Activated B cell treated with CpG ODN at 0.5 μM for 24 hours (primary cell): Measurements from ENCODE around the gene PTCSC3. TPM values are rescaled to one million over a fixed set of nuclear protein-coding genes. Genes with fewer than 3 reads are reported as not detected.

Experiments
- ATAC-seq: fragments of 200-7000 bp; cut with Tn5 transposase; one replicate; pipeline ENCODE4 v1.10.0; 2021; ENCODE audit warnings: low read depth, mild to moderate bottlenecking, moderate library complexity
- CTCF ChIA-PET: fragments of 350-600 bp; sonication (Branson Sonifier 250); formaldehyde crosslinking; loops from one replicate; lab custom pipeline; 2021; ENCODE audit warnings: antibody characterized with exemption; lab: Charles Lee
- POLR2A ChIA-PET: fragments of 350-600 bp; sonication (Branson Sonifier 250); formaldehyde crosslinking; loops from one replicate; lab custom pipeline; 2021; ENCODE audit warnings: antibody characterized with exemption; lab: Charles Lee
- DNase-seq: peaks from one replicate; pipeline ENCODE4 v3.0.0; 2022
- H3K27ac Mint-ChIP-seq: one replicate; pipeline ENCODE4 v1.8.0; 2020; ENCODE audit warnings: mixed read lengths
- H3K27me3 Mint-ChIP-seq: one replicate; pipeline ENCODE4 v1.8.0; 2021; ENCODE audit warnings: mixed read lengths
- H3K36me3 Mint-ChIP-seq: one replicate; pipeline ENCODE4 v1.8.0; 2021; ENCODE audit warnings: low read depth, mixed read lengths
- H3K4me1 Mint-ChIP-seq: one replicate; pipeline ENCODE4 v1.8.0; 2021; ENCODE audit warnings: mixed read lengths
- H3K4me3 Mint-ChIP-seq: one replicate; pipeline ENCODE4 v1.8.0; 2020; ENCODE audit warnings: mild to moderate bottlenecking, mixed read lengths
- H3K9me3 Mint-ChIP-seq: one replicate; pipeline ENCODE4 v1.8.0; 2020; ENCODE audit warnings: mixed read lengths
- intact Hi-C: fragments of 100-400 bp; cut with micrococcal nuclease; formaldehyde crosslinking; loops from one replicate; pipeline ENCODE4 v1.15.1; 2024
- total RNA-seq: library from RNA; stranded (reverse); gene quantifications from 2 replicates; pipeline ENCODE4 v1.2.3, GENCODE V29; 2022
- TF ChIP-seq, protein P1 (sequence below): fragments of 200-600 bp; IDR thresholded peaks from one replicate; pipeline ENCODE4 v1.8.0; 2022; ENCODE audit warnings: antibody characterized with exemption, mild to moderate bottlenecking

The PTCSC3 gene
- total RNA-seq, result not detected in 2 replicates

DNA sequence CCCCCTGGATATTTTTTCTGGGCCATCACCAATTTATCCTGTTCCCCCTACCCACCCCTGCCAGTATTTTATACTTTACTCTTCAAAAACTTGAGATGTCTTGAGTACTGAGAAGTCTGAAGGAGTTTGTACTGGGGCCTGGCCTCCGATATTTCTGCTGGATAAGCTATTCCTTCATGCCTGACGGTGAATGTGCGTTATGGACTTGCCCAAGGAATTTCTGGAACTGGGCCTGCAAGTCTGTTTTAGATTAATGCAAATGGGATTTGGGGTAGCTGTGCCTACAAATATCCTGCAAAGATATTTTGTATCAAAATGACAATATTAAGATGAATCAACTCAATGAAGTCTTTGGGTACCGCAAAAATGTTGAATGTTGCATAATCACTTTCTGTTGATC lies at the start of gene PTCSC3:
TSS of gene PTCSC3 (minus strand) at position 199 of the 400 bp plus-strand sequence.
- no peak within 1 kb of the TSS for H3K4me3 Mint-ChIP-seq
- intact Hi-C loops, result no loop called here
- DNase-seq, result no peak
- TF ChIP-seq, protein P1, sequence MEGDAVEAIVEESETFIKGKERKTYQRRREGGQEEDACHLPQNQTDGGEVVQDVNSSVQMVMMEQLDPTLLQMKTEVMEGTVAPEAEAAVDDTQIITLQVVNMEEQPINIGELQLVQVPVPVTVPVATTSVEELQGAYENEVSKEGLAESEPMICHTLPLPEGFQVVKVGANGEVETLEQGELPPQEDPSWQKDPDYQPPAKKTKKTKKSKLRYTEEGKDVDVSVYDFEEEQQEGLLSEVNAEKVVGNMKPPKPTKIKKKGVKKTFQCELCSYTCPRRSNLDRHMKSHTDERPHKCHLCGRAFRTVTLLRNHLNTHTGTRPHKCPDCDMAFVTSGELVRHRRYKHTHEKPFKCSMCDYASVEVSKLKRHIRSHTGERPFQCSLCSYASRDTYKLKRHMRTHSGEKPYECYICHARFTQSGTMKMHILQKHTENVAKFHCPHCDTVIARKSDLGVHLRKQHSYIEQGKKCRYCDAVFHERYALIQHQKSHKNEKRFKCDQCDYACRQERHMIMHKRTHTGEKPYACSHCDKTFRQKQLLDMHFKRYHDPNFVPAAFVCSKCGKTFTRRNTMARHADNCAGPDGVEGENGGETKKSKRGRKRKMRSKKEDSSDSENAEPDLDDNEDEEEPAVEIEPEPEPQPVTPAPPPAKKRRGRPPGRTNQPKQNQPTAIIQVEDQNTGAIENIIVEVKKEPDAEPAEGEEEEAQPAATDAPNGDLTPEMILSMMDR, result no peak
- no peaks in the 10 kb centered on the region for H3K27me3 Mint-ChIP-seq
- POLR2A ChIA-PET, result no interaction called here
- no peaks in the 10 kb centered on the region for H3K36me3 Mint-ChIP-seq
- H3K9me3 Mint-ChIP-seq, result no peaks in the 10 kb centered on the region
- H3K4me1 Mint-ChIP-seq, result no peaks in the 10 kb centered on the region
- CTCF ChIA-PET, result no interaction called here
- no peak for ATAC-seq
- H3K27ac Mint-ChIP-seq, result no peak within 1 kb of the TSS

DNA sequence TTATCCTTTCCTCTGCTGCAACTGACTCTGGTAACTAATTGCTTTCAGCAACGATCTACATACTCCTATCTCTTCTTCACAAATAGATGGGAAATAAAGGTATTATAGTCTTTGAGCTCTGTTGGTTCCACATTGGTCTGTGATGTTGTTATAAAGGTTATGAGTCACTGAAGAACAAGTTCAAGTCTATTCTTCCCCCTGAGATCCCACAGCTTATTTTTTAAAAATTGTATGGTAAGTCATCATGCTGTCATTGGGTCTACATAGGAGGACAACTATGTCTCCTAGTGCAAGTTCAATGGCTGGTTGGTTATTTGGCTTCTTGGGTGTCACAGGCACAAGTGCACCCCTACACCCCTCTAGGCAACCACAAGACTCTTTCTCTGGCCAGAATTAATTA lies 49.6 kb upstream of the PTCSC3 start:
- ChIA-PET CTCF (no interaction called here), POLR2A (no interaction called here)
- H3K4me1 Mint-ChIP-seq, result no peaks in the 10 kb centered on the region
- intact Hi-C loops, result no loop called here
- H3K9me3 Mint-ChIP-seq, result no peaks in the 10 kb centered on the region
- no peak overlapping the region for H3K27ac Mint-ChIP-seq
- TF ChIP-seq, protein P1, result no peak
- ATAC-seq (no peak), DNase-seq (no peak)
- no peak overlapping the region for H3K4me3 Mint-ChIP-seq
- no peaks in the 10 kb centered on the region for H3K27me3 Mint-ChIP-seq
- no peaks in the 10 kb centered on the region for H3K36me3 Mint-ChIP-seq

DNA sequence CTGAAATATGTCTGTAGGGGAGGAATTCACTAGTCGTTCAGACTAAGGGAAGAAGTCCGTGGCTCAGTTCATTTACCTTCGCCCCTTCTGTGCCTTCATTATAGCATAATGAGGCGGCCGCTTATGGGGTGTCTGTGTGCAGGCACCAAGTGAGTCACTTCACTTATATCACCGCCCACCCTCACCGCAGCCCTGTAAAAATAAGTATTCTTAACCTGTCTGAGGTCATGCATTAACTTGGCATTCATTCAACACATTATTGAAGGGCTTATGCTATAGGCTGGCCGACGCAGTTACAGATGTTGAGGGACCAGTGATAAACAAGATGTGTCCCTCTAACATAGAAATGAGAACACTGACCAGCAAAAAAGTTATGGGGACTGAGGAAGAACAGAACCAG lies 47.7 kb upstream of the PTCSC3 start:
- H3K4me1 Mint-ChIP-seq, result no peaks in the 10 kb centered on the region
- no peaks in the 10 kb centered on the region for H3K27me3 Mint-ChIP-seq
- TF ChIP-seq, protein P1, result no peak
- CTCF ChIA-PET, result no interaction called here
- no peak for DNase-seq
- no peaks in the 10 kb centered on the region for H3K9me3 Mint-ChIP-seq
- no peak overlapping the region for H3K4me3 Mint-ChIP-seq
- no peaks in the 10 kb centered on the region for H3K36me3 Mint-ChIP-seq
- POLR2A ChIA-PET, result no interaction called here
- intact Hi-C loops, result no loop called here
- no peak overlapping the region for H3K27ac Mint-ChIP-seq
- ATAC-seq, result no peak

DNA sequence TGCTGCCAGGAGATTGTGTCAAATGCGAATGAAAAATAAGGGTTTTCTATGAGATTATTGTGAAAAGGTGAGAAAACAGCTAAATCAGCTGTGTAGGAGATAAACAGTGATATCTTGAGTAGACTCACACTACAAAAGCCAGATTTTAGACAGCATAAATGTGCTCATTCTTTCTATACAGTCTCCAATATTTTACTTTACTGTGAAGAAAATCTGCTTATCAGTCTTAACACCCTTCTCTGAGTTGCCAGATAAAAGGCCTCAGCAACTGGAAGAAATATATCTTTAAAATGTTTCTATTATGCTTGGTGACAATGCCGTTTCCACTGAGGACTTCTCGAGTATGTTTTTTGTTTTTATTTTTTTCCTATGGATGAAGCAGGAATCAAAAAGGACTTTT lies 47.0 kb upstream of the PTCSC3 start:
- intact Hi-C loops, result no loop called here
- H3K4me3 Mint-ChIP-seq, result no peak overlapping the region
- CTCF ChIA-PET, result no interaction called here
- ATAC-seq, result no peak
- H3K4me1 Mint-ChIP-seq, result no peaks in the 10 kb centered on the region
- H3K36me3 Mint-ChIP-seq, result no peaks in the 10 kb centered on the region
- H3K27me3 Mint-ChIP-seq, result no peaks in the 10 kb centered on the region
- DNase-seq, result no peak
- TF ChIP-seq, protein P1, result no peak
- POLR2A ChIA-PET, result no interaction called here
- H3K27ac Mint-ChIP-seq, result no peak overlapping the region
- no peaks in the 10 kb centered on the region for H3K9me3 Mint-ChIP-seq

DNA sequence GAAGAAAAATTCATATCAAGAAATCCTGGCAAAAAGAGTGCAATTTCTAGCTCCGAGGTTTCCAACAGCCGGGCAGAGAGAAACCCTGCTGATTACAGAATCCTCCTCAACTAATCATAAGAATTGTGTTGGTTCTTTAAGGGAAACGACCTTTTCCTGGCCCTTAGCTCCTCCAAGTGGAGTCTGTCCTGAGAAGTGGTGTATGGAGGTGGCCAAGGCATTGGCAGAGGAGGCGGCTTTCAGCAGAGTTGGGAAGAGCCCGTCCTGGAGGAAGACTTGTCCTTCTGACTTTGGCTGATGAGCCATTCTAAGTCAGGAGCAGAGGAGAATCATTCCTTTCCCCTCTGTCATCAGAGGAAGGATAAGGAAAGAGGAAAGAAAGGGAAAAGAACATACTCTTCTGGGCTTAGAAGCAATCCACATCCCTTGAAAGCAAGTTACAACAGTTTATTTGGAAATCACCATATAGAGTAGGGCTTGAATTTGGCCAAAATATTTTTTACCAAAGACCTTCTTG lies 46.5 kb upstream of the PTCSC3 start:
- Mint-ChIP-seq H3K4me3 (no peak overlapping the region), H3K27ac (no peak overlapping the region), H3K27me3 (no peaks in the 10 kb centered on the region), H3K9me3 (no peaks in the 10 kb centered on the region), H3K4me1 (no peaks in the 10 kb centered on the region), H3K36me3 (no peaks in the 10 kb centered on the region)
- intact Hi-C loops, result no loop called here
- TF ChIP-seq, protein P1, result no peak
- CTCF ChIA-PET, result no interaction called here
- ATAC-seq (no peak), DNase-seq (no peak)
- POLR2A ChIA-PET, result no interaction called here
